Stomach smooth muscle (tissue), 2 donors: ENCODE measurements around the gene DUS2.
A peak's percentile ranks its signal among the peaks of the same experiment; 100 is the strongest.
"Not testable (repeated sequence)": the region's sequence is repeated elsewhere in the genome, so short reads cannot be mapped to it uniquely, and the experiment has no call there.

ENCODE experiments used
- H3K27ac ChIP-seq: one replicate; pipeline ENCODE4 v1.7.0; 2013; ENCODE audit warnings: mild to moderate bottlenecking, low read length, inconsistent platforms
- H3K27me3 ChIP-seq, 2 donors: one replicate each; pipeline ENCODE4 v1.7.0; 2013; ENCODE audit warnings: low read length in 2 of 2; ENCODE audit not compliant: insufficient read depth in 2 of 2, control insufficient read depth in 1 of 2
- H3K36me3 ChIP-seq, 2 donors: one replicate each; pipeline ENCODE4 v1.7.0; 2013; ENCODE audit warnings: low read length in 2 of 2; ENCODE audit not compliant: control insufficient read depth in 2 of 2, insufficient read depth in 2 of 2
- H3K4me1 ChIP-seq: one replicate; pipeline ENCODE4 v1.7.0; 2013; ENCODE audit warnings: low read length; ENCODE audit not compliant: control insufficient read depth, insufficient read depth
- H3K4me3 ChIP-seq, 2 donors: one replicate each; pipeline ENCODE4 v1.7.0; 2013; ENCODE audit warnings: low read length in 2 of 2
- H3K9ac ChIP-seq, 2 donors: one replicate each; pipeline ENCODE4 v1.7.0; 2013; ENCODE audit warnings: low read length in 2 of 2, mild to moderate bottlenecking in 1 of 2
- H3K9me3 ChIP-seq, 2 donors: one replicate each; pipeline ENCODE4 v1.7.0; 2013; ENCODE audit warnings: low read length in 2 of 2; ENCODE audit not compliant: control insufficient read depth in 2 of 2
- donor health status: healthy.
- donor health status: Pancreatic carcinoma.

The DUS2 gene

GRCh38 chr16:67988675-67989074 is 34.4 kb upstream of the DUS2 start:
- H3K9ac ChIP-seq: no peak overlapping the region
- no peak overlapping the region for H3K4me3 ChIP-seq
- H3K27ac ChIP-seq: no peak overlapping the region
- peaks cover 8% of the 10 kb centered on the region for H3K4me1 ChIP-seq
- H3K36me3 ChIP-seq: no peaks in the 10 kb centered on the region
- H3K27me3 ChIP-seq: no peaks in the 10 kb centered on the region
- no peaks in the 10 kb centered on the region for H3K9me3 ChIP-seq

- no peaks in the 10 kb centered on the region for H3K9me3 ChIP-seq
- H3K4me3 ChIP-seq: no peak overlapping the region
- H3K9ac ChIP-seq: no peak overlapping the region
- H3K4me1 ChIP-seq: peaks cover 10% of the 10 kb centered on the region
- H3K27me3 ChIP-seq: no peaks in the 10 kb centered on the region
- no peak overlapping the region for H3K27ac ChIP-seq
- no peaks in the 10 kb centered on the region for H3K36me3 ChIP-seq
These were observed 33.6 kb upstream of the DUS2 start for GRCh38 chr16:67989322-67990017.

GRCh38 chr16:67990018-67990386 is 33.1 kb upstream of the DUS2 start:
- Histone ChIP-seq H3K9me3 (no peaks in the 10 kb centered on the region), H3K4me1 (peaks cover 10% of the 10 kb centered on the region), H3K27me3 (no peaks in the 10 kb centered on the region), H3K36me3 (no peaks in the 10 kb centered on the region), H3K9ac (no peak overlapping the region), H3K27ac (no peak overlapping the region), H3K4me3 (no peak overlapping the region)

GRCh38 chr16:67992661-67993206 is 30.4 kb upstream of the DUS2 start:
- Histone ChIP-seq H3K27me3 (no peaks in the 10 kb centered on the region), H3K4me3 (peak overlapping the region in 1 of 2 donors; percentile 69), H3K9ac (no peak overlapping the region), H3K9me3 (no peaks in the 10 kb centered on the region), H3K4me1 (peaks cover 10% of the 10 kb centered on the region), H3K36me3 (no peaks in the 10 kb centered on the region), H3K27ac (no peak overlapping the region)

- Histone ChIP-seq H3K9ac (peak overlapping the region; percentile 58 to 68), H3K27ac (no peak overlapping the region), H3K9me3 (no peaks in the 10 kb centered on the region), H3K36me3 (no peaks in the 10 kb centered on the region), H3K27me3 (no peaks in the 10 kb centered on the region), H3K4me1 (peaks cover 10% of the 10 kb centered on the region), H3K4me3 (peak overlapping the region; percentile 25 to 69)
These were observed 29.7 kb upstream of the DUS2 start for GRCh38 chr16:67993207-67994039.

GRCh38 chr16:67994040-67994408 is 29.1 kb upstream of the DUS2 start:
- not testable (repeated sequence) for H3K9ac ChIP-seq, H3K27ac ChIP-seq, H3K4me1 ChIP-seq, H3K9me3 ChIP-seq, H3K36me3 ChIP-seq, H3K27me3 ChIP-seq
- peak overlapping the region in 1 of 2 donors; percentile 69 for H3K4me3 ChIP-seq

- H3K27ac ChIP-seq: no peak overlapping the region
- H3K4me1 ChIP-seq: peaks cover 10% of the 10 kb centered on the region
- no peak overlapping the region for H3K9ac ChIP-seq
- H3K4me3 ChIP-seq: no peak overlapping the region
- H3K27me3 ChIP-seq: no peaks in the 10 kb centered on the region
- no peaks in the 10 kb centered on the region for H3K9me3 ChIP-seq
- no peaks in the 10 kb centered on the region for H3K36me3 ChIP-seq
These were observed 27.7 kb upstream of the DUS2 start for GRCh38 chr16:67995423-67995822.

- Histone ChIP-seq H3K4me3 (no peak overlapping the region), H3K9me3 (no peaks in the 10 kb centered on the region), H3K27me3 (no peaks in the 10 kb centered on the region), H3K4me1 (peaks cover 10% of the 10 kb centered on the region), H3K36me3 (no peaks in the 10 kb centered on the region), H3K27ac (no peak overlapping the region), H3K9ac (no peak overlapping the region)
These were observed 26.4 kb upstream of the DUS2 start for GRCh38 chr16:67996666-67997065.

- not testable (repeated sequence) for H3K4me1 ChIP-seq, H3K27ac ChIP-seq, H3K27me3 ChIP-seq, H3K9me3 ChIP-seq, H3K36me3 ChIP-seq, H3K4me3 ChIP-seq, H3K9ac ChIP-seq
These were observed 24.8 kb upstream of the DUS2 start for GRCh38 chr16:67998231-67998778.

- not testable (repeated sequence) for H3K9me3 ChIP-seq, H3K27ac ChIP-seq, H3K9ac ChIP-seq
These were observed 24.1 kb upstream of the DUS2 start, which contains the start of gene DPEP2 for GRCh38 chr16:67998779-67999688. TSS of gene DPEP2 (minus strand) at chr16:67999484. CDS start at chr16:67993212, 6,272 bp downstream.

More at GRCh38 chr16:67998779-67999688, 24.1 kb upstream of the DUS2 start, which contains the start of gene DPEP2:
- not testable (repeated sequence) for H3K4me1 ChIP-seq, H3K27me3 ChIP-seq, H3K36me3 ChIP-seq
- H3K4me3 ChIP-seq: peak within 1 kb of the TSS in 1 of 2 donors; percentile 15
